GM12891 (cell line): Measurements from ENCODE around the gene DNAI4.

ENCODE experiments used
- POLR2AphosphoS5 ChIP-seq: IDR thresholded peaks from 2 replicates; pipeline ENCODE4 v1.6.1; 2011; ENCODE audit warnings: low read depth, low read length, control low read depth
- TAF1 ChIP-seq: IDR thresholded peaks from 2 replicates; pipeline ENCODE4 v1.6.1; 2011; ENCODE audit warnings: low read depth, low read length, control low read depth

GRCh38 chr1:66930823-66931174 is 6.1 kb upstream of the DNAI4 start:
- TF ChIP-seq TAF1: no peak
- no peak for TF ChIP-seq POLR2AphosphoS5
